Activated naive CD4-positive, alpha-beta T cell treated with anti-CD3 and anti-CD28 coated beads, Interleukin-2, amount 10 ng/mL, durations not matched to agents 7 days and 5 days (primary cell): ENCODE measurements around the gene LBP.
"Not testable (repeated sequence)": the region's sequence is repeated elsewhere in the genome, so short reads cannot be mapped to it uniquely, and the experiment has no call there.

Experiments
- CTCF ChIA-PET: fragments of 350-600 bp; sonication (Branson Sonifier 250); formaldehyde crosslinking; loops from one replicate; lab custom pipeline; 2021; ENCODE audit warnings: antibody characterized with exemption; lab: Charles Lee
- DNase-seq: peaks from one replicate; pipeline ENCODE4 v3.0.0-alpha.2; 2020
- H3K27ac Mint-ChIP-seq: one replicate; pipeline ENCODE4 v1.8.0; 2021; ENCODE audit warnings: mild to moderate bottlenecking, moderate library complexity, mixed read lengths
- H3K27me3 Mint-ChIP-seq: one replicate; pipeline ENCODE4 v1.8.0; 2021; ENCODE audit warnings: mild to moderate bottlenecking, mixed read lengths
- H3K36me3 Mint-ChIP-seq: one replicate; pipeline ENCODE4 v1.8.0; 2021; ENCODE audit warnings: mixed read lengths
- H3K4me1 Mint-ChIP-seq: one replicate; pipeline ENCODE4 v1.8.0; 2021; ENCODE audit warnings: mixed read lengths
- H3K4me3 Mint-ChIP-seq: one replicate; pipeline ENCODE4 v1.8.0; 2021; ENCODE audit warnings: mild to moderate bottlenecking, moderate library complexity, mixed read lengths
- H3K9me3 Mint-ChIP-seq: one replicate; pipeline ENCODE4 v1.8.0; 2021; ENCODE audit warnings: mixed read lengths

The LBP gene

GRCh38 chr20:38377039-38377685, 30.9 kb downstream of the LBP start:
- H3K27ac Mint-ChIP-seq = no peak overlapping the region
- no peaks in the 10 kb centered on the region for H3K36me3 Mint-ChIP-seq
- DNase-seq = no peak
- no peaks in the 10 kb centered on the region for H3K4me1 Mint-ChIP-seq
- H3K9me3 Mint-ChIP-seq = no peaks in the 10 kb centered on the region
- CTCF ChIA-PET = no interaction called here
- H3K27me3 Mint-ChIP-seq = peaks cover 3% of the 10 kb centered on the region
- H3K4me3 Mint-ChIP-seq = no peak overlapping the region

- H3K9me3 Mint-ChIP-seq, DNase-seq, H3K4me1 Mint-ChIP-seq, H3K36me3 Mint-ChIP-seq, H3K27me3 Mint-ChIP-seq, H3K27ac Mint-ChIP-seq, CTCF ChIA-PET, H3K4me3 Mint-ChIP-seq: not testable (repeated sequence)
These were observed 31.6 kb downstream of the LBP start for GRCh38 chr20:38377838-38378237.

- Mint-ChIP-seq H3K27me3 (peaks cover 14% of the 10 kb centered on the region), H3K27ac (no peak overlapping the region), H3K9me3 (peaks cover 4% of the 10 kb centered on the region)
These were observed 36.9 kb downstream of the LBP start for GRCh38 chr20:38383147-38383546.

GRCh38 chr20:38386004-38386403, 39.7 kb downstream of the LBP start:
- Mint-ChIP-seq H3K4me3 (no peak overlapping the region), H3K27me3 (peaks cover 14% of the 10 kb centered on the region), H3K9me3 (peaks cover 4% of the 10 kb centered on the region), H3K36me3 (no peaks in the 10 kb centered on the region), H3K27ac (no peak overlapping the region), H3K4me1 (peaks cover 3% of the 10 kb centered on the region)
- no peak for DNase-seq
- CTCF ChIA-PET = no interaction called here

More at GRCh38 chr20:38383147-38383546, 36.9 kb downstream of the LBP start:
- DNase-seq = no peak
- no peak overlapping the region for H3K4me3 Mint-ChIP-seq
- H3K4me1 Mint-ChIP-seq = peaks cover 3% of the 10 kb centered on the region
- CTCF ChIA-PET = no interaction called here
- no peaks in the 10 kb centered on the region for H3K36me3 Mint-ChIP-seq

DNA sequence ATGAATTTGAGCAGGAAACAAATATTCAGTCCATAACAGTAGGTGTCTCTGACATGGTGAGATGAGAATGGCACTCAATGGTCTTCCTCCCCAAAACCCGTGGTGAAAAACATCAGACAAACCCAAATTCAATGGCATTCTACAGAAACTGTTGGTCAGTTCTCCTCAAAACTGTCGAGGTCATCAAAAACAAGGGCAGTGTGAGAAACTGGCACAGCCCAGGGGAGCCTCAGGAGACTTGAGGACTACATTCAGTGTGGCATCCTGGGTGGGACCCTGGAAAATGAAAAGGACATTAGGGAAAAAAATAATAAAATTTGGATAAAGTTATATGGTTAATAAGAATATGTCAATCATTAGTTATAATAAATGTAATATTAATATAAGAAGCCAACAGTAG, 40.6 kb downstream of the LBP start:
- H3K4me3 Mint-ChIP-seq = no peak overlapping the region
- peaks cover 14% of the 10 kb centered on the region for H3K27me3 Mint-ChIP-seq
- CTCF ChIA-PET = no interaction called here

GRCh38 chr20:38387953-38388352, 41.7 kb downstream of the LBP start:
- CTCF ChIA-PET = no interaction called here
- Mint-ChIP-seq H3K4me3 (no peak overlapping the region), H3K27me3 (peaks cover 7% of the 10 kb centered on the region), H3K36me3 (no peaks in the 10 kb centered on the region), H3K4me1 (peaks cover 3% of the 10 kb centered on the region), H3K27ac (no peak overlapping the region), H3K9me3 (peaks cover 4% of the 10 kb centered on the region)
- no peak for DNase-seq

More for the DNA sequence above, 40.6 kb downstream of the LBP start:
- Mint-ChIP-seq H3K36me3 (no peaks in the 10 kb centered on the region), H3K4me1 (peaks cover 3% of the 10 kb centered on the region), H3K9me3 (peaks cover 4% of the 10 kb centered on the region), H3K27ac (no peak overlapping the region)
- no peak for DNase-seq

- Mint-ChIP-seq H3K36me3 (no peaks in the 10 kb centered on the region), H3K27ac (no peak overlapping the region), H3K4me1 (no peaks in the 10 kb centered on the region), H3K9me3 (no peaks in the 10 kb centered on the region), H3K27me3 (peaks cover 9% of the 10 kb centered on the region), H3K4me3 (no peak overlapping the region)
- CTCF ChIA-PET = no interaction called here
- no peak for DNase-seq
These were observed 46.1 kb downstream of the LBP start for GRCh38 chr20:38392356-38392755.

- Mint-ChIP-seq H3K4me1 (no peaks in the 10 kb centered on the region), H3K27ac (no peak overlapping the region), H3K9me3 (no peaks in the 10 kb centered on the region), H3K27me3 (peaks cover 11% of the 10 kb centered on the region), H3K36me3 (no peaks in the 10 kb centered on the region), H3K4me3 (no peak overlapping the region)
- CTCF ChIA-PET = no interaction called here
- no peak for DNase-seq
These were observed 47.0 kb downstream of the LBP start for GRCh38 chr20:38393259-38393658.

DNA sequence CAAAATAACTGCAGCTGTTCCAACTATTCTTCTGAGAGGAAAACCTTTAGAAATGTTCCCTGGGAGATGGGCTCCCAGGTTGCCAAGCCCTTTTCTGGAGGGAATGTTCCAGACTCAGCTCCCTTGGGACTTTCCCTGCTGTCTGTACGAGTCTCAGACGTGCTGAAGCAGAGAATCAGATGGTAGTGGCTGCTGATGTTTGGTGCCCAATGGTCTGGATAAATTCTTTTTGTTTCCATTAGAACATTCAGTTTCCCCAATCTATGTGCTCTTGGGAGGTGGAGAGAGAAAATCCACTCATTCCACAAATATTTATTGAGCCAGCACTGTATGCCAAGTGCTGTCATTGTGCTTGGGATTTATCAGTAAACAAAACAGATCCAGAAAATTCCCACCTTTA, 48.9 kb downstream of the LBP start:
- Mint-ChIP-seq H3K27me3 (peaks cover 15% of the 10 kb centered on the region), H3K36me3 (no peaks in the 10 kb centered on the region), H3K4me3 (no peak overlapping the region), H3K27ac (no peak overlapping the region), H3K9me3 (no peaks in the 10 kb centered on the region), H3K4me1 (no peaks in the 10 kb centered on the region)
- CTCF ChIA-PET = no interaction called here
- no peak for DNase-seq

GRCh38 chr20:38395751-38396395, 49.6 kb downstream of the LBP start:
- not testable (repeated sequence) for DNase-seq, H3K36me3 Mint-ChIP-seq

GRCh38 chr20:38402089-38402488, 55.8 kb downstream of the LBP start:
- H3K27ac Mint-ChIP-seq = no peak overlapping the region
- H3K9me3 Mint-ChIP-seq = no peaks in the 10 kb centered on the region
- peaks cover 1% of the 10 kb centered on the region for H3K36me3 Mint-ChIP-seq
- H3K27me3 Mint-ChIP-seq = peaks cover 7% of the 10 kb centered on the region
- H3K4me1 Mint-ChIP-seq = no peaks in the 10 kb centered on the region
- DNase-seq = no peak
- H3K4me3 Mint-ChIP-seq = no peak overlapping the region
- CTCF ChIA-PET = interaction anchor here (0.7 kb wide), 1 partner anchor 95 kb away, joined by 3 read pairs; no protein-coding TSS in a partner anchor

More at GRCh38 chr20:38395751-38396395, 49.6 kb downstream of the LBP start:
- H3K4me3 Mint-ChIP-seq, CTCF ChIA-PET, H3K27ac Mint-ChIP-seq, H3K4me1 Mint-ChIP-seq, H3K9me3 Mint-ChIP-seq: not testable (repeated sequence)
- peaks cover 15% of the 10 kb centered on the region for H3K27me3 Mint-ChIP-seq

- Mint-ChIP-seq H3K4me1 (no peaks in the 10 kb centered on the region), H3K27me3 (peaks cover 4% of the 10 kb centered on the region), H3K27ac (no peak overlapping the region), H3K4me3 (no peak overlapping the region), H3K9me3 (no peaks in the 10 kb centered on the region), H3K36me3 (peaks cover 3% of the 10 kb centered on the region)
- DNase-seq = no peak
- CTCF ChIA-PET = interaction anchor here (0.7 kb wide), 1 partner anchor 95 kb away, joined by 3 read pairs; no protein-coding TSS in a partner anchor
These were observed 56.5 kb downstream of the LBP start for GRCh38 chr20:38402816-38403215.

GRCh38 chr20:38404016-38404415, 57.7 kb downstream of the LBP start:
- no peaks in the 10 kb centered on the region for H3K4me1 Mint-ChIP-seq
- no peak overlapping the region for H3K4me3 Mint-ChIP-seq
- CTCF ChIA-PET = no interaction called here
- H3K9me3 Mint-ChIP-seq = no peaks in the 10 kb centered on the region
- no peak overlapping the region for H3K27ac Mint-ChIP-seq
- no peak for DNase-seq
- H3K27me3 Mint-ChIP-seq = no peaks in the 10 kb centered on the region
- peaks cover 9% of the 10 kb centered on the region for H3K36me3 Mint-ChIP-seq

DNA sequence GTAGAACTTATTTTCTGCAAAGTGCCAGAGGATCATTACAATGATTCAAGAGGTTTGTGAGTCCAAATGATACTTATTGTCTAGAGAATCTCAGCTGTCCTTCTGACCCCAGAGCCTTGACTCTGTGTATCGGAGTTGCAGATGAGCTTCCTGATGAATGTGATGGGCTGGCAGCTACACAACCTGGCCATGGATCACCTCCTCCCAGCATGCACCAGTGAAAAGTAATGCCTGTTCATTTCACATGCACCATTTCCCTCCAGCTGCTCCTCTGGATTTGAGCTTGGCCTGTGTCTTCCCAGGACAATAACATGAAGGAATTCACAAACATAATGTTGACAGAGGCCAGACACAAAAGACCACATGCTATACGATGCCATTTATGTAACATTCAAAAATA, 58.9 kb downstream of the LBP start:
- CTCF ChIA-PET = no interaction called here
- no peaks in the 10 kb centered on the region for H3K4me1 Mint-ChIP-seq
- H3K36me3 Mint-ChIP-seq = peaks cover 10% of the 10 kb centered on the region
- no peaks in the 10 kb centered on the region for H3K9me3 Mint-ChIP-seq
- H3K27ac Mint-ChIP-seq = no peak overlapping the region
- DNase-seq = no peak
- H3K27me3 Mint-ChIP-seq = no peaks in the 10 kb centered on the region
- H3K4me3 Mint-ChIP-seq = no peak overlapping the region

DNA sequence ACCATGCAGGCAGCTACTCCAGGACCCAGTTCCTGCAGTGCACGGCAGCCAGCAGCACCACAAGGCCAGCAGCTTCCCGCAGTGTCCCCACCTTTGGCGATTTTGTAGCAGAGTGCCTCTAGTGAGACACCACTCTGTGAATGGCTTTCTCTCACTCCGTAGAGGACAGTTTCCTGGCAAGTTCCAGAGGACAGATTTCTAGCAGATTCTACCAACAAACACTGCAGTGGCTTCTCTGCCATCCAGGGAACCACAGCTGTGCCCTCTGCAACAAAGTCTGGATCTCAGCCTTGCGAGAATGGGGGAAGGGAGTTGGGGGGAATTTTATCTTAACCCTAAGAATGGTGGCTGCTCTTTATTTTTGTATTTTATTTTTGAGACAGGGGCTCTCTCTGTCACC, 60.2 kb downstream of the LBP start:
- Mint-ChIP-seq H3K4me3 (no peak overlapping the region), H3K9me3 (no peaks in the 10 kb centered on the region), H3K27me3 (no peaks in the 10 kb centered on the region), H3K4me1 (no peaks in the 10 kb centered on the region), H3K36me3 (peaks cover 13% of the 10 kb centered on the region), H3K27ac (no peak overlapping the region)
- DNase-seq = no peak
- CTCF ChIA-PET = interaction anchor here (0.7 kb wide), 1 partner anchor 1999 kb away, joined by 5 read pairs; no protein-coding TSS in a partner anchor
